WERI-Rb-1 (cell line): ENCODE results near the gene SHC2.
"Not testable (repeated sequence)": the region's sequence is repeated elsewhere in the genome, so short reads cannot be mapped to it uniquely, and the experiment has no call there.

ENCODE experiments used
- DNase-seq: peaks from one replicate; pipeline ENCODE4 v3.0.0-alpha.2; 2020
- H3K27ac ChIP-seq: fragments of 250-450 bp; sonication (Bioruptor Pico); 2 replicates; pipeline ENCODE4 v1.5.1; 2020; ENCODE audit warnings: mild to moderate bottlenecking, moderate library complexity
- H3K27me3 ChIP-seq: fragments of 250-450 bp; sonication (Bioruptor Pico); 2 replicates; pipeline ENCODE4 v1.5.1; 2021; ENCODE audit warnings: mild to moderate bottlenecking, low read depth, moderate library complexity; ENCODE audit not compliant: insufficient read depth, severe bottlenecking
- H3K36me3 ChIP-seq: fragments of 250-450 bp; sonication (Bioruptor Pico); 2 replicates; pipeline ENCODE4 v1.5.1; 2020; ENCODE audit warnings: mild to moderate bottlenecking, moderate library complexity
- H3K4me3 ChIP-seq: 2 replicates; pipeline ENCODE4 v1.5.1; 2011; ENCODE audit warnings: low read depth, mild to moderate bottlenecking, control low read depth, low read length
- H3K9me3 ChIP-seq: fragments of 250-450 bp; sonication (Bioruptor Pico); 2 replicates; pipeline ENCODE4 v1.5.1; 2021; ENCODE audit warnings: mild to moderate bottlenecking, moderate library complexity; ENCODE audit not compliant: severe bottlenecking
- CTCF ChIP-seq: IDR thresholded peaks from 2 replicates; pipeline ENCODE4 v1.5.1; 2011; ENCODE audit warnings: low read depth, mild to moderate bottlenecking, control low read depth, inconsistent platforms, low read length

Gene SHC2

GRCh38 chr19:389255-389934 is 71.4 kb downstream of the SHC2 start:
- no peak for DNase-seq
- Histone ChIP-seq H3K4me3 (no peak overlapping the region), H3K36me3 (no peaks in the 10 kb centered on the region), H3K27me3 (no peaks in the 10 kb centered on the region), H3K9me3 (peaks cover 5% of the 10 kb centered on the region), H3K27ac (no peak overlapping the region)
- no peak for TF ChIP-seq CTCF

- no peak for TF ChIP-seq CTCF
- H3K27me3 ChIP-seq: no peaks in the 10 kb centered on the region
- no peak overlapping the region for H3K4me3 ChIP-seq
- peaks cover 5% of the 10 kb centered on the region for H3K9me3 ChIP-seq
- DNase-seq: no peak
- no peak overlapping the region for H3K27ac ChIP-seq
- H3K36me3 ChIP-seq: no peaks in the 10 kb centered on the region
These were observed 72.1 kb downstream of the SHC2 start for GRCh38 chr19:388691-389090.

GRCh38 chr19:387777-388176 is 73.1 kb downstream of the SHC2 start:
- H3K27me3 ChIP-seq: no peaks in the 10 kb centered on the region
- peaks cover under 1% of the 10 kb centered on the region for H3K9me3 ChIP-seq
- H3K27ac ChIP-seq: peak overlapping the region; percentile 64
- no peak overlapping the region for H3K4me3 ChIP-seq
- DNase-seq: no peak
- TF ChIP-seq CTCF: no peak
- no peaks in the 10 kb centered on the region for H3K36me3 ChIP-seq

GRCh38 chr19:386632-387301 is 74.1 kb downstream of the SHC2 start:
- H3K36me3 ChIP-seq, H3K27me3 ChIP-seq, H3K9me3 ChIP-seq: not testable (repeated sequence)
- peak; percentile 71 for DNase-seq
- Histone ChIP-seq H3K27ac (peak overlapping the region; percentile 12; the same call in 1 of the 2 replicates), H3K4me3 (0 out of 2 replicates have a peak overlapping the region, but pooled peaks have one; percentile 7)

GRCh38 chr19:386189-386588 is 74.6 kb downstream of the SHC2 start:
- H3K36me3 ChIP-seq, H3K27me3 ChIP-seq, DNase-seq, H3K9me3 ChIP-seq: not testable (repeated sequence)
- Histone ChIP-seq H3K27ac (peak overlapping the region; percentile 12; the same call in 1 of the 2 replicates), H3K4me3 (peak overlapping the region; percentile 7; the same call in 1 of the 2 replicates)

GRCh38 chr19:384799-385169 is 76.0 kb downstream of the SHC2 start:
- DNase-seq: peak; percentile 86
- H3K36me3 ChIP-seq: no peaks in the 10 kb centered on the region
- peak overlapping the region; percentile 22 for H3K4me3 ChIP-seq
- peaks cover 3% of the 10 kb centered on the region for H3K9me3 ChIP-seq
- peak overlapping the region; percentile 93 for H3K27ac ChIP-seq
- no peak for TF ChIP-seq CTCF
- H3K27me3 ChIP-seq: no peaks in the 10 kb centered on the region
